ENCODE measurements around the gene TCTN2.

The TCTN2 gene

DNA sequence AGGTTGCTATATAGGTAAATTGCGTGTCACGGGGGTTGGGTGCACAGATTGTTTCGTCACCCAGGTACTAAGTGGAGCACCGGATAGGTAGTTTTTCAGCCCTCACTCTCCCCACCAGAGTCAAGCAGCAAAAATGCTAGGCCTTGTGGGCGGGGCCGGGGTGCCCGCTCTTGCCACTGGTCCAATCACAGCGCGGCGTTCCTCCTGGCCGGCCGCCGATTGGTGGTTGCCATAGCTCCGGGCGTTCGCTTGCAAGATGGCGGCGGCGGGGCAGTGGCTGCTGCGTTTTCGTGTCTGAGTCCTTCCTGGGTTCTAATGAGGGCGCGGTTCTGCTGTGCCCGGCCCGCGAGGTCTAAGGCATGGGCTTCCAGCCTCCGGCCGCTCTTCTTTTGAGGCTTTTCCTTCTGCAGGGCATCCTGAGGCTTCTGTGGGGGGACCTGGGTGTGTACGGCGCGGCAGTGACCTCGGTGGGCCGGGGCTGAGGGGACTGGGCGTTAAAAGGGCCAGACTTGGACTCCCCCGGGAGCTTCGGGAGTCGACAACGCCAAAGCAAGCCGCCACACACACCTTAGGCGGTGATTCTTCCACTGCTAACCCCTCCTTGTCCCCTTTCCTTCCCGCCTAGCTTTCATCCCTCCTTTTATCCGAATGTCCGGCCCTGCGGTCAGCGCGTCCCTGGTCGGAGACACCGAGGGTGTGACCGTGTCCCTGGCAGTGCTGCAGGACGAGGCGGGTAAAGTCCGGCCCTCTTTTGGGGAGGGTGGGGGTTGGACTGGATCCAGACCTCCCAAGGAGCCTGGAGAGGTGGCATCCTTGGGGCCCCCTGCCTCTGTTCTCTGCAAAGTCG, at the start of gene TCTN2:
TSS of gene TCTN2 (plus strand) at position 232 of the 847 bp plus-strand sequence. CDS start at position 360, 128 bp downstream.
- DNase-seq (ENCODE audit: low spot score): peak; percentile 95

GRCh38 chr12:123621619-123622530, 49.0 kb upstream of the TCTN2 start:
- DNase-seq (ENCODE audit: low spot score): no peak

DNA sequence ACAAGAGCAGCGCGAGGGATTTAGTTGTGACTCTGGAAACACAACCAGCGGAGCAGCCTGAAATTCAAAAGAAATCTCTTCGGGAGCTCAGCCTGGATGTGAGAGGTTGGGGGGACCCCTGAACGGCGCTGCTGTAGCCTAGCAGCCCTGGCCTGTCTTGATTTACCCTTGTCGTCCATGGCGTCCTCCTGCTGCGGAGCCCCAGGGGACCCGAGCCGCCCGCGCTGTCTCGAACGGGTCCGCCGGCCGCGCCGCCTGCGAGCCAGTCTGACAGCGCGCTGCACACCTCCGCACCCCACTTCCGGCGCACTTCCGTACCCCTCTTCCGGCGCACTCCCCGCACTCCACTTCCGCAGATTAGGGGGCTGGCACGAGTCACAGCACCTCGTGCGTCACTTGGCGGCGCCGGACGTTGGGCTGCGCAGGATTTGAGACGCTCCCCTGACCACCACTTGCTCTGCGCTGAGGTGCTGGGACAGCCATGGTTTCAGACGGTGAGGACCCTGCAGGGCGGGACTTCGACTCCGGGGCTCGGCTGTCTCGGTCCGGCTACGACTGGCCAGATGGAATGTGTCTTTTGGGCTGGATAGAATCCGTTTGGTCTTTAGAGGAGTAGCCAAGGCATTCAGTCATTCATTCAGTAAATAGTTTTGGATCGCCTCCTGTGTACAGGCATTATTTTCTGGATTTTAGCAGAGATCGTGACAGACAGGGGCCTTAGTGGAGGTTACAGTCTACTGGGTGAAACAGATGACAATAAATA, 37.4 kb upstream of the TCTN2 start, which contains the start of the genes EIF2B1 and GTF2H3:
TSS of gene EIF2B1 (minus strand) at position 308 of the 763 bp plus-strand sequence. CDS start at position 179, 129 bp downstream.
TSS of gene GTF2H3 (plus strand) at position 451 of the 763 bp plus-strand sequence. CDS start at position 482, 31 bp downstream.
- peak; percentile 99 for DNase-seq (ENCODE audit: low spot score)

DNA sequence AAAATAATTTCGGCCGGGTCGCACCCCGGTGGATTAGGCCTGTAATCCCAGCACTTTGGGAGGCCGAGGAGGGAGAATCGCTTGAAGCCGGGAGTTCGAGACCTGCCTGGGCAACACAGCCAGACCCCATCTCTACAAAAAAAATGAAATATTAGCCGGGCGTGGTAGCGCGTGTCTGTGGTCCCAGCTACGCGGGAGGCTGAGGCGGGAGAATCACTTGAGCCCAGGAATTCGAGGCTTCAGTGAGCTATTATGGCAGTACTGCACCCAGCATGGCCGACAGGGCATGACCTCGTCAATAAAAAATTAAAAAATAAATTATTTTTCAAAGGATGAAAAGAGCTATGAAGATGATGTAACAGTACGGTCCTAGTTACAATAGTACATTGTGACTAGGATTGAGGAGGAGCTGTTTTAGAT, 36.8 kb upstream of the TCTN2 start:
- no peak for DNase-seq (ENCODE audit: low spot score)

DNA sequence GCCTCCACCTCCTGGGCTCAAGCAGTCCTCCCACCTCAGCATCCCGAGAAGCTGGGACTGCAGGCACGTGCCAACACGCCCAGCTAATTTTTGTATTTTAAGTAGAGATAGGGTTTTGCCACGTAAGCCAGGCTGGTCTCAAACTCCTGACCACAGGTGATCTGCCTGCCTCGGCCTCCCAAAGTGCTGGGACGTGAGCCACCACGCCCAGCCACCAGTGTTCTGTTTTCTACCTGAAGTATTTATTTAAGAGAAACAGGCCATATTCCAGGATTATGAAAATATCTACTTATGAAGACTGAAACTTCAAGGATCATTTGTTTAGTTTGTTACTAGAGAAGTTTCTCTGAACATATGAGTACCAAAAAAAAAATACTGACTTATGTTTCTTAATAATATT, 27.0 kb upstream of the TCTN2 start:
- no peak for DNase-seq (ENCODE audit: low spot score)

DNA sequence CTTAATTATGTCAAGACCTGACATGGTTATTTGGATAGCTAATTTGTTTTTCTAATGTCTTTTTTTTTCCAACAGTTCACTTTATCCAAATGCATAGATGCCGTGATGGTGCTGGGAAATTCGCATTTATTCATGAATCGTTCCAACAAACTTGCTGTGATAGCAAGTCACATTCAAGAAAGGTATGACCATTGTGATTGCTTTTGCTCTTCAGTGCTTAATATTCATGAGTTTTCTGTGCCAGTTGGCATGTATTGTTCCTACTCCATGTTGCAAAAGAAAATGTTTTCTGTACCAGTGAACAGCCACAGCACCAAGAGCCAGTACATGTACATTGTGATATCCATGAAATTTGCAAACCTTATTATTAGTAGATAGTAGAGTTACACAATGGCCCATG, 25.5 kb upstream of the TCTN2 start:
- DNase-seq (ENCODE audit: low spot score): no peak

DNA sequence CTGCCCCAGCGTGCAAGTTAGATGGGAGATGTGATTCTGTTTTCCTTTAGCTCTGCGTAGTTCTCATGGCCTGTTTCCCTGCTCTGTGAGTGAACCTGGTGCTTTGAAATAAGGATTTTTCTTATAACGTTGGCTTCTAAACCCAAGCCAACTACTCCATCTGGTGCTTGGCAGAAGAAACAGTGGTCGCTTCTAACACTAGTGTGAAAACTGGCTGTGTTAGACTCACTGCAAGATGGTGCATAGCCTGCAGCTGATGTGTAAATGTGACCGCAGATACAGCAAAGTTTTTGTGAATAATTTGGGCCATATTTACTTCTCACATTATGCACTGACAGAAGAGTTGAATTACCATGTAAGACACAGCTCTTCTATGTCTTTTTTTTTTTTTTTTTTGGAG, 25.0 kb upstream of the TCTN2 start:
- DNase-seq (ENCODE audit: low spot score): no peak

- DNase-seq (ENCODE audit: low spot score): no peak
Measured at GRCh38 chr12:123648401-123648800, 22.5 kb upstream of the TCTN2 start.

GRCh38 chr12:123654129-123654701, 16.7 kb upstream of the TCTN2 start:
- no peak for DNase-seq (ENCODE audit: low spot score)

GRCh38 chr12:123655420-123655819, 15.5 kb upstream of the TCTN2 start:
- no peak for DNase-seq (ENCODE audit: low spot score)

GRCh38 chr12:123656392-123656791, 14.5 kb upstream of the TCTN2 start:
- DNase-seq (ENCODE audit: low spot score): no peak

DNA sequence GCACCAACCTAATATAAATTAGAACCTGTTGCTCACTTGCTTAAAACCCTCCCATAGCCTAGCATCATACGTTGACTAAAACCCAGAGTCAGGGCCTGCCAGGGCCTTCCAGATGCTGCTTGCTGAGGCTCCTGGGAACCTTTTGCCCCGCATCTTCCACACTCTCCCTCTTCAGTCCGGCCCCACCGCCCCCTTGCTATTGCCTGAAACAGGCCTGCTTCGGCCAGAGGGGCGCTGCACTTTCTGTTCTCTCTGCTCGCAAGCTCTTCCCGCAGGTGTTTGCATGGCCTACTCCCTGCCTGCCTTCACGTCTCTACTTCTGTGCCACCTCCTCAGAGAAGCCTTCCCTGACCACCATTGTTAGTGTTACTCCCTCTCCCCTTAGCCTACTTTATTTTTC, 13.7 kb upstream of the TCTN2 start:
- no peak for DNase-seq (ENCODE audit: low spot score)

GRCh38 chr12:123659996-123660727, 10.8 kb upstream of the TCTN2 start:
- peak; percentile 17 for DNase-seq (ENCODE audit: low spot score)

- no peak for DNase-seq (ENCODE audit: low spot score)
Measured at GRCh38 chr12:123667771-123668170, 3.1 kb upstream of the TCTN2 start.

DNA sequence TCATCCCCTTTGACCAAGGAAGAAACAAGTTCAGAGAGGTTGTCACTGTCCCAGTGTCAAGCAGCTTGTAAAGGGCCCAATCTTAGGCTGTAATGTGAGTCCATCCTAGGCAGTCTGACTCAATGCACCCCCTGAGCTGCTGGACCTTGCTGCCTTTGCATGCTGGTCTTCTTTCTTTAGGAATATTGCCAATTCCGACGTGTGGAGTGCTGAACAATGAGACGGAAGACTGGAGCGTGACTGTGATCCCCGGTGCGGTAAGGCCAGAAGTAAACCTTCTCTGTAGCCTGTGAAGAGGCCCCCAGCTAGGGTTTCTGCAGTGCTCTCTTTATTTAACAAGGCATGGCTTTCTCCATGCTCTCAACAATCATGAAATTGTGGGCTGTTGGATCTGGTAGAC, 963 bp downstream of the TCTN2 start:
- DNase-seq (ENCODE audit: low spot score): no peak

GRCh38 chr12:123675436-123675835, 4.5 kb downstream of the TCTN2 start:
- DNase-seq (ENCODE audit: low spot score): no peak

DNA sequence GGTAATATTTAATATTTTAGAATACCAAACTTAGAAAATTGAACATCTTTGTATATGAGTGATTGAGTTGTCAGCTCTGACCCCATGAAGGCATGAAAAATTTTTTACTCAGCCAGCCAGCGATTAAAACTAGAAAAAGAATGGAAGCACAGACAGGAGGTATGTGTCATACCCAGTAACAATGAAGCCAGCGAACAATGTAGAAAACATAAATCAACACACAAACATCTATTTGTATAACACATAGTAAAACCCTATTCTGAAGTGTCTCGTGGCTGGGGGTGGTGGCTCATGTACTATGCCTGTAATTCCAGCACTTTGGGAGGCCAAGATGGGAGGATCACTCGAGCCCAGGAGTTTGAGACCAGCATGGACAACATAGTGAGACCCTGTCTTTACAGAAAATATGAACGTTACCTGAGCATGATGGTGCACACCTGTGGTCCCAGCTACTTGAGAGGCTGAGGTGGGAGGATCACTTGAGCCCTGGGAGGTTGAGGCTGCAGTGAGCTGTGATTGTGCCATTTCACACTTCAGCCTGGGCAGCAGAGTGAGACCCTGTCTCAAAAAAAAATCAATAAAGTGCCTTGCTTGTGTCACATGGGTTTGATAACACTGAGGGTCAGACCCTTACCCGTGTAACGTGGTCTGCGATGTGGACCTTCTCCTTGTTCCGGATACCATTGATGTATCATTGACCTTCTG, 5.9 kb downstream of the TCTN2 start:
- DNase-seq (ENCODE audit: low spot score): no peak

- no peak for DNase-seq (ENCODE audit: low spot score)
Measured at GRCh38 chr12:123678981-123679380, 8.1 kb downstream of the TCTN2 start.

DNA sequence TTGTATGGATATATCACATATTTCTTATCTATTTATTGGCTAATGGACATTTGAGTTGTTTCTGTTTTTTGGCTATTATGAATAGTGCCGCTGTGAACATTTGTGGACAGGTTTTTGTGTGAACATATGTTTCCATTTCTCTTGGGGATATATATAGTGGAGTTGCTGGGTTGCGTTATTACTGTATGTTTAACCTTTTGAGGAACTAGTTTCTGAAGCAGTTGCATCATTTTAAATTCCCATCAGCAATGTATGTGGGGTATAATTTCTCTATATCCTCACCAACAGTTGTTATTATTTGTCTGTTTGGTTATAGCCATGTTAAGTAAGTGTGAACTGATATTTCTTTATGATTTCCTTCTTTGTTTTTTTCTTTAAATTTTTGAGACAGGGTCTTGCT, 10.7 kb downstream of the TCTN2 start:
- DNase-seq (ENCODE audit: low spot score): no peak

GRCh38 chr12:123683964-123684363, 13.1 kb downstream of the TCTN2 start:
- DNase-seq (ENCODE audit: low spot score): no peak
